ENCODE results near the gene PCBP2. TPM values are rescaled to one million over a fixed set of nuclear protein-coding genes. Genes with fewer than 3 reads are reported as not detected.

The PCBP2 gene
- total and polyA plus RNA-seq, 4 donors, result 510 to 688 (median 545) TPM

DNA sequence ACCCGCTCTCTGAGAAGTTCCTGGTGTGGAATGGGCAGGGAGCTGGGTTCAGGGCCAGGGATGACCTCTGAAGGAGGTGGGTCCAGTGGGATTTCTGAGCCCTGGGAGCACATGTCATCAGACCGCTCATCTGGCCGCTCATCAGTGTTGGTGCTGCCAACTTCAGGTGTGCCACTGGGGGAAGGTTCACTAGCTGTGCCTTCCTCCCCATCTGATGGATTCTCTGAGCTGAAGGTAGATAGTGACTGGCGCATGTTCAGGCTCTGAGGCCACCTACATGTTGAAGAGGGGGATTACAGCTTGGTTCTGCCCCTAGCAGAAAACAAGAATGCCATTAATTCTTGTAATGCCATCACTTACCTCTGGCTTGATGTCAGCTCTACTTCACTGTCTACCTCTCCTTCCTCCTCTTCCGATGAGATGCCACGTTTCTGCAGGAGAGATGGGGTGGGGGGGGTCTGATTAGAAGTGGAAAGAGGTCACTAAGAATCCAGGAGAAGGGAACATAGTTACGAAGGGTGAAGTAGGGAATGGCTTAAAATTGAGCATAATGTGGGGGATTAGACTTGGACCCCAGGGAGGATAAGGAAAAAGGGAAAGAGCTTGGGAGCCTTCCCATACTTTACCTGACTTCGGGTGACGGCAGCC lies 30.2 kb downstream of the PCBP2 start:
- WGBS, 2 donors, result 65 to 66% methylated on average over 9 of the region's 9 CpGs
- Histone ChIP-seq H3K36me3 (ENCODE audit: control insufficient read depth in 1 of 2, insufficient read depth in 2 of 2, low read length in 1 of 2) (peaks cover 5 to 6% of the 10 kb centered on the region in 2 donors), H3K4me1 (ENCODE audit: control insufficient read depth in 1 of 2, insufficient read depth in 2 of 2, low read length in 2 of 2) (no peaks in the 10 kb centered on the region), H3K9me3 (ENCODE audit: control insufficient read depth, low read length) (no peaks in the 10 kb centered on the region), H3K27me3 (ENCODE audit: control insufficient read depth in 1 of 2, insufficient read depth in 2 of 2, low read length in 1 of 2) (no peaks in the 10 kb centered on the region), H3K27ac (ENCODE audit: low read depth in 1 of 2, low read length in 2 of 2) (peak overlapping the region in 1 of 2 donors; percentile 14), H3K4me3 (ENCODE audit: low read length in 2 of 2) (no peak overlapping the region)
- intact Hi-C loops (cut with DNase I), result no loop called here
- DNase-seq, result no peak
- ATAC-seq (ENCODE audit: low FRiP score), result no peak

DNA sequence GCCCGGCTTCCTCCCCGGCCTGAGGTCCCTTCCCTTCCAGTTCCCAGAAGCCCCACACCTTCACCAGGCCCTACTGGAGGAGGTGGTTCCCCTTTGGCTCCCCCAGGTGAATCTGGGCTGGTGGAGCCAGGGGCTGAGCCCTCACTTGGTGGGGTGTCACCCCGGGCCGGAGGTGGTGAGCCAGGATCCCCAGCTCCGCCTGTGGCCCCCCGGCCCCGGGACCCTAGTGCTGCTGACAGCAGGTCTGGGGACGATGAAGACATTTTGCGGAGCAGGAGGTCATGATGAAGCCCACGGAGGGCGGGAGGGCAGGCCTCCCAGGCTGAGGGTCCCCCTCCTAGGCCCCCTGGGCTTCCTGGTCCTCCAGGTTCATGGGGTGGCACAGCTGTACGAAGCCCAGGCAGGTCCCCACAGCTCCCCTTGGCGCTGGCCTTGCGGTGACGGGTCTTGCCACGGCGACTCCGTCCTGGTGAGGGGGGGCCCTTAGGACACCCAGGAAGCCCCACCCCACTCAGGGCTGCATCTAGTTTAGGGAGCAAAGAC lies 30.8 kb downstream of the PCBP2 start:
- no peak for DNase-seq
- Histone ChIP-seq H3K27me3 (ENCODE audit: control insufficient read depth in 1 of 2, insufficient read depth in 2 of 2, low read length in 1 of 2) (no peaks in the 10 kb centered on the region), H3K27ac (ENCODE audit: low read depth in 1 of 2, low read length in 2 of 2) (no peak overlapping the region), H3K4me1 (ENCODE audit: control insufficient read depth in 1 of 2, insufficient read depth in 2 of 2, low read length in 2 of 2) (no peaks in the 10 kb centered on the region), H3K36me3 (ENCODE audit: control insufficient read depth in 1 of 2, insufficient read depth in 2 of 2, low read length in 1 of 2) (peaks cover 5 to 6% of the 10 kb centered on the region in 2 donors), H3K4me3 (ENCODE audit: low read length in 2 of 2) (no peak overlapping the region), H3K9me3 (ENCODE audit: control insufficient read depth, low read length) (no peaks in the 10 kb centered on the region)
- intact Hi-C loops (cut with DNase I), result no loop called here
- ATAC-seq (ENCODE audit: low FRiP score), result peak; percentile 9
- WGBS, 2 donors, result 66 to 67% methylated on average over 18 of the region's 18 CpGs

- no peaks in the 10 kb centered on the region for H3K27me3 ChIP-seq (ENCODE audit: control insufficient read depth in 1 of 2, insufficient read depth in 2 of 2, low read length in 1 of 2)
- no peaks in the 10 kb centered on the region for H3K9me3 ChIP-seq (ENCODE audit: control insufficient read depth, low read length)
- H3K36me3 ChIP-seq (ENCODE audit: control insufficient read depth in 1 of 2, insufficient read depth in 2 of 2, low read length in 1 of 2), result peaks cover 5 to 6% of the 10 kb centered on the region in 2 donors
- H3K27ac ChIP-seq (ENCODE audit: low read depth in 1 of 2, low read length in 2 of 2), result no peak overlapping the region
- no peak for ATAC-seq (ENCODE audit: low FRiP score)
- no peak overlapping the region for H3K4me3 ChIP-seq (ENCODE audit: low read length in 2 of 2)
- DNase-seq, result no peak
- WGBS, 2 donors, result 67 to 69% methylated on average over 9 of the region's 9 CpGs
- intact Hi-C loops (cut with DNase I), result no loop called here
- no peaks in the 10 kb centered on the region for H3K4me1 ChIP-seq (ENCODE audit: control insufficient read depth in 1 of 2, insufficient read depth in 2 of 2, low read length in 2 of 2)
Measured at GRCh38 chr12:53483225-53483978, 31.5 kb downstream of the PCBP2 start.

GRCh38 chr12:53483979-53484377 lies 32.1 kb downstream of the PCBP2 start:
- no peak for DNase-seq
- Histone ChIP-seq H3K4me1 (ENCODE audit: control insufficient read depth in 1 of 2, insufficient read depth in 2 of 2, low read length in 2 of 2) (no peaks in the 10 kb centered on the region), H3K27ac (ENCODE audit: low read depth in 1 of 2, low read length in 2 of 2) (no peak overlapping the region), H3K4me3 (ENCODE audit: low read length in 2 of 2) (no peak overlapping the region), H3K36me3 (ENCODE audit: control insufficient read depth in 1 of 2, insufficient read depth in 2 of 2, low read length in 1 of 2) (peaks cover 5% of the 10 kb centered on the region in 2 donors), H3K9me3 (ENCODE audit: control insufficient read depth, low read length) (no peaks in the 10 kb centered on the region), H3K27me3 (ENCODE audit: control insufficient read depth in 1 of 2, insufficient read depth in 2 of 2, low read length in 1 of 2) (no peaks in the 10 kb centered on the region)
- intact Hi-C loops (cut with DNase I), result no loop called here
- no peak for ATAC-seq (ENCODE audit: low FRiP score)
- WGBS, 2 donors, result 82 to 83% methylated on average over 4 of the region's 4 CpGs

- WGBS, 2 donors, result 81 to 82% methylated on average over 10 of the region's 10 CpGs
Measured at GRCh38 chr12:53484686-53485575, 33.0 kb downstream of the PCBP2 start.

DNA sequence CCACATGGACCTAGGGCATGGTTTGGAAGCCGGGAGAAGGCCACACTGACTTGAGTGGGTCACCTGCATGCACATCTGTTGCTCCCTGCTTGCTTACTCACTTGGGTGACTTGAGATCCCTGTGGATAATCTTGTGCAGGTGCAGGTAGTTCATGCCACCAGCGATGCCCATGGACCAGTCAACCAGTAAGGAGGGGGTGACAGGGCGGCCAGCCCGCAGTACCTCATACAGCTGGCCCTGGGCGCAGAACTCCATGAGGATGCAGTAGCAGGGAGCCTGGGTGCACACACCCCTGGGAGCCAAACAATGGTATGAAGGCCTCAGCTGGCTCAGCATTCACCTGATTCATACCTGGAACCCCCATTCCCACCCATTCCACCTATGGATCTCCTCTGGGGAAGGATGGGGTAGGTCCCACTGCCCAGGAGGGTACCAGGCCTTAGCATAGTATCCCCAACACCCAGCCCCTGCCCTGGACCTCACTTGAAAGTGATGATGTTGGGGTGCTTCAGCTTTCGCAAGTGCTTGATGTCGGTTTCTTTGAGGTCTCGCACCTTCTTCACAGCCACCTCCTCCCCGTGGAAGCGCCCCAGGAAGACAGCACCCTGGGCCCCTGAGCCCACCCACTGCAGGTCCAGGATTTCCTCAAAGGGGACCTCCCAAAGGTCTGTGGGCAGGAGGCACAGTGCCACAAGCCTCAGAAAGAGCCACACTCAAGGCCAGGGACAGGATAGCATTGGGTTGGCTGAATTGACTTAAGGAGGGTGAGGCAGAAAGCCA lies 34.2 kb downstream of the PCBP2 start:
- no peak overlapping the region for H3K4me3 ChIP-seq (ENCODE audit: low read length in 2 of 2)
- ATAC-seq (ENCODE audit: low FRiP score) (no peak), DNase-seq (no peak)
- no peaks in the 10 kb centered on the region for H3K27me3 ChIP-seq (ENCODE audit: control insufficient read depth in 1 of 2, insufficient read depth in 2 of 2, low read length in 1 of 2)
- intact Hi-C loops (cut with DNase I), result loop anchor here in 1 of 2 donors (5.0 kb wide), 1 partner anchor 34 kb away; the partner anchor contains the start of gene PCBP2
- no peaks in the 10 kb centered on the region for H3K9me3 ChIP-seq (ENCODE audit: control insufficient read depth, low read length)
- H3K27ac ChIP-seq (ENCODE audit: low read depth in 1 of 2, low read length in 2 of 2), result no peak overlapping the region
- WGBS, 2 donors, result 93 to 98% methylated on average over 10 of the region's 10 CpGs
- peaks cover 0 to 2% of the 10 kb centered on the region in 2 donors for H3K36me3 ChIP-seq (ENCODE audit: control insufficient read depth in 1 of 2, insufficient read depth in 2 of 2, low read length in 1 of 2)
- H3K4me1 ChIP-seq (ENCODE audit: control insufficient read depth in 1 of 2, insufficient read depth in 2 of 2, low read length in 2 of 2), result no peaks in the 10 kb centered on the region

More at GRCh38 chr12:53484686-53485575, 33.0 kb downstream of the PCBP2 start:
- Histone ChIP-seq H3K4me3 (ENCODE audit: low read length in 2 of 2) (no peak overlapping the region), H3K4me1 (ENCODE audit: control insufficient read depth in 1 of 2, insufficient read depth in 2 of 2, low read length in 2 of 2) (no peaks in the 10 kb centered on the region), H3K27ac (ENCODE audit: low read depth in 1 of 2, low read length in 2 of 2) (no peak overlapping the region), H3K36me3 (ENCODE audit: control insufficient read depth in 1 of 2, insufficient read depth in 2 of 2, low read length in 1 of 2) (peaks cover 5% of the 10 kb centered on the region in 2 donors), H3K9me3 (ENCODE audit: control insufficient read depth, low read length) (no peaks in the 10 kb centered on the region), H3K27me3 (ENCODE audit: control insufficient read depth in 1 of 2, insufficient read depth in 2 of 2, low read length in 1 of 2) (no peaks in the 10 kb centered on the region)
- no peak for ATAC-seq (ENCODE audit: low FRiP score)
- DNase-seq, result no peak
- intact Hi-C loops (cut with DNase I), result loop anchor here in 1 of 2 donors (5.0 kb wide), 1 partner anchor 33 kb away; the partner anchor contains the start of gene PCBP2

DNA sequence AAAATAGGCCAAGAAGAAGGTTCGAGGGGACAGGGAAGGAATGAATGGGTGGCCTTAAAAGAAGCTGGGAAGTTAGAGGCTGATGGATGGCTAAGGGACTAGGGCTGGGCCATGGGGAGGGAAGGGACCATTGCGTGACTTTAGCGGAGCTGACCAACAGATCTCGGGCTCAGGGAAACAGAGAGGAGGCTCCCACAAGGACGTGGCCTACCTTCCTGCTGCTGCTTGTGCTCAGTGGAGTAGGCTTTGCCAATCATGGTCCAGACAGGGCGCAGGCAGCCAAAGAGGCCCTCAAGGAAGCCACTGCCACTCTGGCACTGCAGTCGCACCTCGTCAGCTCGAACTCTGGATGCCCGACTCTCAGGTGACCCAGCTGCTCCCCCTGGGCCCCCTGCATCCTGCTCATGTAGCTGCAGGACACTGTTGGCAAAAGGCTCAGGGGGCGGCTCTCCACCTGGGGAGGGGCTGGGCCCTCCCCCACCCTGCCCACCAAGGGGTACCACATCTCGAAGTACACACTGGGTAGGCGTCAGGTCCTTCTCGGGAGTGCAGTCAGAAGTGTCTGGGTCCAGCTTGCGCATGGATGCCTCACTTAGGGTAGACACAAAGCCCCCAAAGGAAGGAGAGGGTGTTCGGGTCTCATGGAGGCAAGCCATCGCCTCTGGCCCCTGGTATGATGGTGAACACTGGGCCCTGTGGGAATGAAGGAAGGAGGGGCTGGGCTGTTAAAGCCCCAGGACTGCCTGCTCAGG lies 35.0 kb downstream of the PCBP2 start:
- DNase-seq (no peak), ATAC-seq (ENCODE audit: low FRiP score) (no peak)
- peaks cover 0 to under 1% of the 10 kb centered on the region in 2 donors for H3K36me3 ChIP-seq (ENCODE audit: control insufficient read depth in 1 of 2, insufficient read depth in 2 of 2, low read length in 1 of 2)
- H3K27ac ChIP-seq (ENCODE audit: low read depth in 1 of 2, low read length in 2 of 2), result no peak overlapping the region
- H3K4me1 ChIP-seq (ENCODE audit: control insufficient read depth in 1 of 2, insufficient read depth in 2 of 2, low read length in 2 of 2), result no peaks in the 10 kb centered on the region
- intact Hi-C loops (cut with DNase I), result loop anchor here in 1 of 2 donors (5.0 kb wide), 1 partner anchor 35 kb away; the partner anchor contains the start of gene PCBP2
- 75 to 76% methylated on average over 17 of the region's 17 CpGs for WGBS, 2 donors
- H3K4me3 ChIP-seq (ENCODE audit: low read length in 2 of 2), result no peak overlapping the region
- H3K9me3 ChIP-seq (ENCODE audit: control insufficient read depth, low read length), result no peaks in the 10 kb centered on the region
- H3K27me3 ChIP-seq (ENCODE audit: control insufficient read depth in 1 of 2, insufficient read depth in 2 of 2, low read length in 1 of 2), result no peaks in the 10 kb centered on the region
